ENCODE data around the gene BCL2L1.

The BCL2L1 gene

GRCh38 chr20:31723319-31724078 lies 831 bp upstream of the BCL2L1 start:
- FAIRE-seq: no peak

GRCh38 chr20:31723069-31723318 lies 326 bp upstream of the BCL2L1 start:
- no peak for FAIRE-seq

GRCh38 chr20:31721408-31722256 lies 1.0 kb downstream of the BCL2L1 start:
- FAIRE-seq: no peak

- no peak for FAIRE-seq
Observed at GRCh38 chr20:31720486-31721407, 1.9 kb downstream of the BCL2L1 start.

- no peak for FAIRE-seq
Observed at GRCh38 chr20:31719644-31720485, 2.8 kb downstream of the BCL2L1 start.

GRCh38 chr20:31718952-31719643 lies 3.6 kb downstream of the BCL2L1 start:
- no peak for FAIRE-seq

GRCh38 chr20:31717478-31718201 lies 5.0 kb downstream of the BCL2L1 start:
- no peak for FAIRE-seq

GRCh38 chr20:31716818-31717477 lies 5.7 kb downstream of the BCL2L1 start:
- no peak for FAIRE-seq

- no peak for FAIRE-seq
Observed at GRCh38 chr20:31716351-31716750, 6.3 kb downstream of the BCL2L1 start.

- FAIRE-seq: no peak
Observed at GRCh38 chr20:31715766-31716165, 6.9 kb downstream of the BCL2L1 start.

- FAIRE-seq: no peak
Observed at GRCh38 chr20:31713312-31714273, 9.1 kb downstream of the BCL2L1 start.

- no peak for FAIRE-seq
Observed at GRCh38 chr20:31712564-31713311, 9.9 kb downstream of the BCL2L1 start.

GRCh38 chr20:31712112-31712553 lies 10.5 kb downstream of the BCL2L1 start:
- FAIRE-seq: no peak

- FAIRE-seq: no peak
Observed at GRCh38 chr20:31711179-31712111, 11.2 kb downstream of the BCL2L1 start.

- FAIRE-seq: no peak
Observed at GRCh38 chr20:31710423-31711108, 12.1 kb downstream of the BCL2L1 start.

GRCh38 chr20:31709939-31710338 lies 12.7 kb downstream of the BCL2L1 start:
- no peak for FAIRE-seq

Data from islet of Langerhans (tissue), 1 donor.